Endothelial cell of umbilical vein (primary cell): Measurements from ENCODE around the gene LRP1B.

Experiments used
- CTCF ChIP-seq, 2 donors: IDR thresholded peaks; 1 replicate in 1 of 2; 2 replicates in 1 of 2; pipeline ENCODE4 v1.5.1; 2011; ENCODE audit warnings: low read length in 2 of 2, mild to moderate bottlenecking in 2 of 2, moderate library complexity in 2 of 2, control low read depth in 1 of 2, inconsistent platforms in 1 of 2, low read depth in 1 of 2; ENCODE audit not compliant: insufficient read depth in 1 of 2; ENCODE audit errors: extremely low read depth in 1 of 2
- EZH2 ChIP-seq: IDR thresholded peaks from 2 replicates; pipeline ENCODE4 v1.6.1; 2012; ENCODE audit warnings: borderline replicate concordance, low read depth, mild to moderate bottlenecking, moderate library complexity, low read length, inconsistent platforms; ENCODE audit not compliant: severe bottlenecking
- MYC ChIP-seq: IDR thresholded peaks from one replicate; pipeline ENCODE4 v1.6.1; 2011; ENCODE audit warnings: mild to moderate bottlenecking, low read depth, low read length
- POLR2A ChIP-seq: IDR thresholded peaks from 2 replicates; pipeline ENCODE4 v1.6.1; 2012; ENCODE audit warnings: low read depth, mild to moderate bottlenecking, control low read depth, low read length
- POLR2AphosphoS5 ChIP-seq: IDR thresholded peaks from 2 replicates; pipeline ENCODE4 v1.6.1; 2012; ENCODE audit warnings: low read depth, mild to moderate bottlenecking, control low read depth, low read length, moderate library complexity; ENCODE audit not compliant: insufficient read depth

GRCh38 chr2:140472676-140473075 lies 1658.1 kb downstream of the LRP1B start:
- TF ChIP-seq MYC (no peak), POLR2AphosphoS5 (no peak), CTCF (IDR thresholded peaks at IDR 0.05; ENCODE audit: extremely low read depth in 1 of 2, insufficient read depth in 1 of 2, low read depth in 1 of 2, low read length in 2 of 2) (no peak), POLR2A (no peak), EZH2 (no peak)
